NCI-H2029 (cell line): Measurements from ENCODE around the gene OR52K1.
"Not testable (repeated sequence)": the region's sequence is repeated elsewhere in the genome, so short reads cannot be mapped to it uniquely, and the experiment has no call there.

ENCODE experiments used
- DNase-seq: peaks from one replicate; lab custom pipeline; 2025; lab: John Stamatoyannopoulos, UW

The OR52K1 gene

GRCh38 chr11:4482445-4482844, at the start of gene OR52K1:
Gene OR52K1 (plus strand): TSS chr11:4482646. CDS start chr11:4488901, 6,255 bp downstream.
- DNase-seq: no peak

- no peak for DNase-seq
These were observed 48.6 kb upstream of the OR52K1 start for GRCh38 chr11:4433856-4434255.

- no peak for DNase-seq
These were observed 46.0 kb upstream of the OR52K1 start for GRCh38 chr11:4436411-4436810.

GRCh38 chr11:4441515-4441914, 40.9 kb upstream of the OR52K1 start:
- DNase-seq: no peak

- no peak for DNase-seq
These were observed 39.1 kb upstream of the OR52K1 start for GRCh38 chr11:4443232-4443891.

- DNase-seq: no peak
These were observed 33.5 kb upstream of the OR52K1 start, which contains the start of gene OR52K2 for GRCh38 chr11:4448995-4449394. Gene OR52K2 (plus strand): TSS chr11:4449295. CDS start chr11:4449340, 45 bp downstream.

- DNase-seq: no peak
These were observed 29.3 kb upstream of the OR52K1 start for GRCh38 chr11:4453118-4453517.

GRCh38 chr11:4454021-4454420, 28.4 kb upstream of the OR52K1 start:
- no peak for DNase-seq

GRCh38 chr11:4455419-4455818, 27.0 kb upstream of the OR52K1 start:
- no peak for DNase-seq

- DNase-seq: no peak
These were observed 22.9 kb upstream of the OR52K1 start for GRCh38 chr11:4459500-4459899.

- DNase-seq: no peak
These were observed 22.3 kb upstream of the OR52K1 start for GRCh38 chr11:4460151-4460550.

- no peak for DNase-seq
These were observed 18.0 kb upstream of the OR52K1 start for GRCh38 chr11:4464216-4465159.

- no peak for DNase-seq
These were observed 17.0 kb upstream of the OR52K1 start for GRCh38 chr11:4465407-4465806.

- DNase-seq: no peak
These were observed 16.1 kb upstream of the OR52K1 start for GRCh38 chr11:4466131-4466870.

GRCh38 chr11:4466871-4467442, 15.5 kb upstream of the OR52K1 start:
- no peak for DNase-seq

GRCh38 chr11:4467811-4468606, 14.4 kb upstream of the OR52K1 start:
- DNase-seq: no peak

- DNase-seq: no peak
These were observed 2.8 kb upstream of the OR52K1 start for GRCh38 chr11:4479644-4480043.

- DNase-seq: no peak
These were observed 1.7 kb upstream of the OR52K1 start for GRCh38 chr11:4480577-4481239.

- DNase-seq: no peak
These were observed 1.2 kb upstream of the OR52K1 start for GRCh38 chr11:4481240-4481582.

GRCh38 chr11:4484310-4484709, 1.9 kb downstream of the OR52K1 start:
- DNase-seq: no peak

GRCh38 chr11:4491405-4491804, 9.0 kb downstream of the OR52K1 start:
- not testable (repeated sequence) for DNase-seq
